K562 (cell line): ENCODE results near the gene CENPB. TPM values are rescaled to one million over a fixed set of nuclear protein-coding genes. Genes with fewer than 3 reads are reported as not detected.

Experiments
- ATF7 ChIP-seq: fragments of 450-650 bp; IDR thresholded peaks from 2 replicates; pipeline ENCODE4 v1.7.1; 2014; ENCODE audit warnings: mild to moderate bottlenecking, moderate library complexity
- CREB1 ChIP-seq, 2 experiments: sonication (generic) in 1 of 2; formaldehyde crosslinking in 1 of 2; IDR thresholded peaks; 2 replicates each; pipeline versions ENCODE4 v1.6.1 to v1.8.0; 2012 to 2022; ENCODE audit warnings: inconsistent platforms in 1 of 2, mild to moderate bottlenecking in 1 of 2, missing genetic modification reagents in 1 of 2, moderate library complexity in 1 of 2
- CXXC5 ChIP-seq: fragments of 250-450 bp; sonication (Bioruptor Pico); IDR thresholded peaks from 2 replicates; pipeline ENCODE4 v1.8.0; 2022; ENCODE audit warnings: inconsistent platforms, mild to moderate bottlenecking, moderate library complexity
- FOSL1 ChIP-seq: fragments of 200-800 bp; sonication (Bioruptor generic); conservative IDR thresholded peaks from 2 replicates; pipeline ENCODE4 v1.6.1; 2016; ENCODE audit warnings: missing genetic modification characterization, missing compliant biosample characterization
- FOXK1 ChIP-seq: sonication (generic); formaldehyde crosslinking; IDR thresholded peaks from 2 replicates; pipeline ENCODE4 v1.8.0; 2022; ENCODE audit warnings: missing genetic modification reagents, mild to moderate bottlenecking, borderline replicate concordance
- NEUROD1 ChIP-seq: fragments of 150-350 bp; IDR thresholded peaks from 2 replicates; pipeline ENCODE4 v1.6.1; 2014; ENCODE audit warnings: borderline replicate concordance, low read length, low read depth; ENCODE audit not compliant: partially characterized antibody
- PHF8 ChIP-seq: fragments of 200-600 bp; sonication (generic); IDR thresholded peaks from 2 replicates; pipeline ENCODE4 v1.6.1; 2012; ENCODE audit warnings: mixed run types, mild to moderate bottlenecking, inconsistent platforms, low read length, moderate library complexity, borderline replicate concordance
- POLR2G ChIP-seq: fragments of 200-400 bp; formaldehyde crosslinking; IDR thresholded peaks from 2 replicates; pipeline ENCODE4 v1.6.1; 2017; ENCODE audit warnings: low read depth, mild to moderate bottlenecking, antibody characterized with exemption, low read length, moderate library complexity
- SMAD4 ChIP-seq: fragments of 250-450 bp; sonication (Bioruptor Pico); conservative IDR thresholded peaks from 2 replicates; pipeline ENCODE4 v1.8.0; 2021; ENCODE audit warnings: inconsistent platforms, mild to moderate bottlenecking, moderate library complexity
- TEAD1 ChIP-seq, 2 experiments: fragments of 450-650 bp in 1 of 2; sonication (generic) in 1 of 2; formaldehyde crosslinking; IDR thresholded peaks; 2 replicates each; pipeline versions ENCODE4 v1.4.0 to v1.8.0; 2020 to 2022; ENCODE audit warnings: mild to moderate bottlenecking in 2 of 2, missing genetic modification reagents in 1 of 2
- ZBTB7A ChIP-seq: IDR thresholded peaks from 2 replicates; pipeline ENCODE4 v1.6.1; 2011; ENCODE audit warnings: low read depth, mild to moderate bottlenecking, low read length, moderate library complexity, borderline replicate concordance; ENCODE audit not compliant: control insufficient read depth
- polyA plus RNA-seq, 8 experiments: library from polyadenylated mRNA; depleted of rRNA in 4 of 8; stranded (reverse) in 5 of 8; unstranded in 3 of 8; fragments of >200 nt; fragmentation: Nextera tagmentation in 2 of 8; fragmentation: Illumina TruSeq in 1 of 8; extraction: Ambion mirVana in 2 of 8; extraction: Trizol in 1 of 8; gene quantifications; 2 replicates each; pipeline versions ENCODE4 v1.2.1 to v1.2.3, GENCODE V29; 2011 to 2014; ENCODE audit warnings: inconsistent platforms in 1 of 8, missing spikeins in 1 of 8
- total RNA-seq, 7 experiments: library from RNA; depleted of rRNA in 6 of 7; stranded (reverse); fragments of >200 nt in 6 of 7; fragmentation: Illumina TruSeq in 2 of 7; extraction: Trizol in 2 of 7; gene quantifications; 2 replicates each; pipeline versions ENCODE4 v1.2.1 to v1.2.3, GENCODE V29; 2011 to 2021; ENCODE audit warnings: low replicate concordance in 1 of 7
- TF ChIP-seq, protein P1 (sequence below), 2 experiments: fragments of 450-650 bp; formaldehyde crosslinking in 1 of 2; IDR thresholded peaks; 2 replicates each; pipeline versions ENCODE4 v1.4.0 to v1.6.1; 2014 to 2020; ENCODE audit warnings: mild to moderate bottlenecking in 2 of 2, borderline replicate concordance in 1 of 2, low read depth in 1 of 2
- TF ChIP-seq, protein P2 (sequence below): sonication (generic); IDR thresholded peaks from 2 replicates; pipeline ENCODE4 v1.6.1; 2016

The CENPB gene
- total and polyA plus RNA-seq, 9 of the 15 experiments (the other 6 are each of a cell fraction or from before 2014, with no cell fraction given): 0.17 to 70.8 (median 24.9) TPM

DNA sequence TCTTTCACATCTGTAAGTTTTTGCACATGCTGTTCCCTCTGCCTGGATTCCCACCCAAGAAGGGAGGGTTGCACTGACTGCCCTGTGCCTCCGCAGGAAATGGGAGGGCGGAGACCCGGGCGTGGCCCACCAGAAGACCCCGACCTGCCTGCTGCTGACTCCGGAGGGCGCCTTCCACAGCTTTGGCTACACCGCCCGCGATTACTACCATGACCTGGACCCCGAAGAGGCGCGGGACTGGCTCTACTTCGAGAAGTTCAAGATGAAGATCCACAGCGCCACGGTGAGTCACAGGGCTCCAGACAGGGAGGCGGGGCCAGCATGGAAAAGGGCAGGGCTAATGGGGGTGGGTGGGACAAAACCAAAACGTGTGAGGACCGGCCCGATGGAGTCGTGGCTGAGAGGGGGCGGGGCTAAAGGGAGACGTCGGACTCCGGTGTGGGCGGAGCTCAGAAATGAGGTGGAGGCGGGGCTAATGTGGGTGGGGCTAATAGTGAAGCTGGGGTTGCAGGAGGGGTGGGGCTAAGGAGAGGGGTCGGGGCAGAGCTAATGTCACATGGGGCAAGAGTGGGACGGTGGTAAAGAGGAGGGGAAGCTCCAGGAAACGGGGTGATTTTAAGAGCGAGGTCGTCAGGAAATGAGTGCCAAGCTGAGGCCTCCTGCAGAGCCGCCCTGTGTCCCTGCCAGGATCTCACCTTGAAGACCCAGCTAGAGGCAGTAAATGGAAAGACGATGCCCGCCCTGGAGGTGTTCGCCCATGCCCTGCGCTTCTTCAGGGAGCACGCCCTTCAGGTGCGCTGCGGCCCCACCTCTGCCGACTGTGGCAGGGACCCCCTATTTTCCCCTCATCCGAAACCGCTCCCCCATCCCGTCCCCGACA, 41.5 kb downstream of the CENPB start (continued):
- TF ChIP-seq, protein P1, sequence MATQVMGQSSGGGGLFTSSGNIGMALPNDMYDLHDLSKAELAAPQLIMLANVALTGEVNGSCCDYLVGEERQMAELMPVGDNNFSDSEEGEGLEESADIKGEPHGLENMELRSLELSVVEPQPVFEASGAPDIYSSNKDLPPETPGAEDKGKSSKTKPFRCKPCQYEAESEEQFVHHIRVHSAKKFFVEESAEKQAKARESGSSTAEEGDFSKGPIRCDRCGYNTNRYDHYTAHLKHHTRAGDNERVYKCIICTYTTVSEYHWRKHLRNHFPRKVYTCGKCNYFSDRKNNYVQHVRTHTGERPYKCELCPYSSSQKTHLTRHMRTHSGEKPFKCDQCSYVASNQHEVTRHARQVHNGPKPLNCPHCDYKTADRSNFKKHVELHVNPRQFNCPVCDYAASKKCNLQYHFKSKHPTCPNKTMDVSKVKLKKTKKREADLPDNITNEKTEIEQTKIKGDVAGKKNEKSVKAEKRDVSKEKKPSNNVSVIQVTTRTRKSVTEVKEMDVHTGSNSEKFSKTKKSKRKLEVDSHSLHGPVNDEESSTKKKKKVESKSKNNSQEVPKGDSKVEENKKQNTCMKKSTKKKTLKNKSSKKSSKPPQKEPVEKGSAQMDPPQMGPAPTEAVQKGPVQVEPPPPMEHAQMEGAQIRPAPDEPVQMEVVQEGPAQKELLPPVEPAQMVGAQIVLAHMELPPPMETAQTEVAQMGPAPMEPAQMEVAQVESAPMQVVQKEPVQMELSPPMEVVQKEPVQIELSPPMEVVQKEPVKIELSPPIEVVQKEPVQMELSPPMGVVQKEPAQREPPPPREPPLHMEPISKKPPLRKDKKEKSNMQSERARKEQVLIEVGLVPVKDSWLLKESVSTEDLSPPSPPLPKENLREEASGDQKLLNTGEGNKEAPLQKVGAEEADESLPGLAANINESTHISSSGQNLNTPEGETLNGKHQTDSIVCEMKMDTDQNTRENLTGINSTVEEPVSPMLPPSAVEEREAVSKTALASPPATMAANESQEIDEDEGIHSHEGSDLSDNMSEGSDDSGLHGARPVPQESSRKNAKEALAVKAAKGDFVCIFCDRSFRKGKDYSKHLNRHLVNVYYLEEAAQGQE (IDR thresholded peaks at IDR 0.05; ENCODE audit: borderline replicate concordance): 0 out of 2 replicates have a peak, but pooled peaks have one; percentile 9
- TF ChIP-seq, protein P1 (CRISPR knock-in tag; IDR thresholded peaks at IDR 0.05; ENCODE audit: low read depth): no peak
- peak; percentile 19; the same call in 1 of the 2 replicates for TF ChIP-seq CXXC5 (CRISPR knock-in tag)
- no peak for TF ChIP-seq NEUROD1
- TF ChIP-seq, protein P2, sequence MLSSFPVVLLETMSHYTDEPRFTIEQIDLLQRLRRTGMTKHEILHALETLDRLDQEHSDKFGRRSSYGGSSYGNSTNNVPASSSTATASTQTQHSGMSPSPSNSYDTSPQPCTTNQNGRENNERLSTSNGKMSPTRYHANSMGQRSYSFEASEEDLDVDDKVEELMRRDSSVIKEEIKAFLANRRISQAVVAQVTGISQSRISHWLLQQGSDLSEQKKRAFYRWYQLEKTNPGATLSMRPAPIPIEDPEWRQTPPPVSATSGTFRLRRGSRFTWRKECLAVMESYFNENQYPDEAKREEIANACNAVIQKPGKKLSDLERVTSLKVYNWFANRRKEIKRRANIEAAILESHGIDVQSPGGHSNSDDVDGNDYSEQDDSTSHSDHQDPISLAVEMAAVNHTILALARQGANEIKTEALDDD: no peak
- TF ChIP-seq SMAD4 (CRISPR knock-in tag): peak; percentile 55; the same call in 1 of the 2 replicates
- peak; percentile 41; the same call in 1 of the 2 replicates for TF ChIP-seq ATF7
- TF ChIP-seq POLR2G: peak; percentile 74
- TF ChIP-seq ZBTB7A: peak; percentile 55; the same call in 1 of the 2 replicates
- peak; percentile 62; the same call in 1 of the 2 replicates for TF ChIP-seq PHF8
- peak; percentile 81 for TF ChIP-seq FOSL1 (tag)
- no peak for TF ChIP-seq FOXK1 (CRISPR knock-in tag)
- TF ChIP-seq CREB1 (IDR thresholded peaks at IDR 0.05): 0 out of 2 replicates have a peak, but pooled peaks have one; percentile 9
- 0 out of 2 replicates have a peak, but pooled peaks have one; percentile 23 for TF ChIP-seq CREB1 (CRISPR knock-in tag; IDR thresholded peaks at IDR 0.05)
- TF ChIP-seq TEAD1 (CRISPR knock-in tag; IDR thresholded peaks at IDR 0.05): peak in 1 of 2 experiments; percentile 44; a peak in 1 of 4 replicates
